Kidney glomerular epithelial cell (primary cell): ENCODE data around the gene CARMIL3.

Experiments
- DNase-seq: peaks from one replicate; lab custom pipeline; 2025; lab: John Stamatoyannopoulos, UW

Gene CARMIL3

DNA sequence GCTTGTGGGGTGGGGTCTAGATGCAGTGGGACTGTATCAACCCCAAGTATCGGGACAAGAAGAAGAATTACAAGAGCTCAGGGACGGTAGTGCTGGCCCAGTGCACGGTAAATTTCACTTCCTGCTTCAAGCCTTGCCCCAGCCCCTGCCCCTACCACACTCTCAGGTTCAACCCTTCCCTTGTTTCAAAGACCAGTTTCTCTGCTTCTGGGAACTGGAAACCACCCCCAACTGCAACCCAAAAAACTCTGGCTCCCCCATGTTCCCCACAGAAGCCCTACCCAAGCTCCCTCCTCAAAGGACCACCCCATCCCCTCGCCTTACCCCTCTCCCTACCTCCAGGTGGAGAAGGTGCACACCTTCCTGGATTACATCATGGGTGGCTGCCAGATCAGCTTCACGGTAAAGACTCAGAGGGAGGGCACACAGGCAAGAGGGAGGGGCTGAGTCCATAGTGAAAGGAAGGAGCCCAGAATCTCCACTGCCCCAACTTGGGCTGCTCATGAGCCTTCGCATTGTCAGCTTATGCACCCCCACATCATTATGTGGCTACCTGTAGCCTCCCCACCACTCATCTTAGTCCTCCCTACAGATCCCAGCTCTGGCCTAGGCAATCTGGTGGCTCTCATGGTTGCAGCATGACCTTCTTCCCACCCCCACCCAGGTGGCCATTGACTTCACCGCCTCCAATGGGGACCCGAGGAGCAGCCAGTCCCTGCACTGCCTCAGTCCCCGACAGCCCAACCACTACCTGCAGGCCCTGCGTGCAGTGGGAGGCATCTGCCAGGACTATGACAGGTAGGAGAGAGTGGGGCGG, 23.9 kb downstream of the CARMIL3 start:
- no peak for DNase-seq

DNA sequence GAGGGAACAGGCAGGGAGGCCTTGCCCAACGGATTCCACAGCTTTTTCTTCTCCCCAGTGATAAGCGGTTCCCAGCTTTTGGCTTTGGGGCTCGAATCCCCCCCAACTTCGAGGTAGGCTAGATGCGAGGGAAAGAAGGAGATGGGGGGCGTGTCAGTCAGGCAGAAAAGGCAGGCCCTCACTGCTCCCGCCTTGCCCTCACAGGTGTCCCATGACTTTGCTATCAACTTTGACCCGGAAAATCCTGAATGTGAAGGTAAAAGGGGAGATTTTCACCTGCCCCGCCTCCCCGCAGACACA, 24.4 kb downstream of the CARMIL3 start:
- no peak for DNase-seq

DNA sequence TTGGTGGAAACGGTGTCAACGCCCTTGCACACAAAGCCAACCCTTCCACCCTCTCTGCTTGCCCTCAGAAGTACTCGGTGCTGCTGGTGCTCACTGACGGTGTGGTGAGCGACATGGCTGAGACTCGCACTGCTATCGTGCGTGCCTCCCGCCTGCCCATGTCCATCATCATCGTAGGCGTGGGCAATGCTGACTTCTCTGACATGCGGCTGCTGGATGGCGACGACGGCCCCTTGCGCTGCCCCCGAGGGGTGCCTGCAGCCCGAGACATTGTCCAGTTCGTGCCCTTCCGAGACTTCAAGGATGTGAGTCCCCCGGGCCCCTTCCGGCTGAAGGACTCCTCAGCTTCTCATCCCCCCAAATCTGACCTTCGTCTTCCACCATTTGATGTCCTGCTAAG, 25.3 kb downstream of the CARMIL3 start:
- DNase-seq = no peak

DNA sequence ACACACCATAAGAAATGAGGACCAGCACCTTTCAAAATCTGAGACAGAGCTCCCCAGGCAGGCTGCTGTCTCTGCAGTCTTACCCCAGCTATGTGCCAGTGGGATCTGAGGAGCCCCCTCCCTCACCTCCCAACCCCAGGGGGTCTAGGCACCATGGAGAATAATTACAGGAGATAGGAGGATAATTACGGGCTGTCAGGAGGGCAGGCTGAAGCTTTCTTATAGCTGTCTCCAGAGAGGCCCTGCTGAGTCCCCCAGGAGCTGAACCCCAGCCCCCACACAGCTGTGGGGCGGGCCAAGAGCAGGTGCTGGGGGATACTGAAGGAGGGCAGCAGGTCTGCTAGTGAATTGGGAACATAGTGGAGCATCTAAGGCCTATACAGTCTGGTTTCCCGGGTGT, 26.3 kb downstream of the CARMIL3 start:
- no peak for DNase-seq

DNA sequence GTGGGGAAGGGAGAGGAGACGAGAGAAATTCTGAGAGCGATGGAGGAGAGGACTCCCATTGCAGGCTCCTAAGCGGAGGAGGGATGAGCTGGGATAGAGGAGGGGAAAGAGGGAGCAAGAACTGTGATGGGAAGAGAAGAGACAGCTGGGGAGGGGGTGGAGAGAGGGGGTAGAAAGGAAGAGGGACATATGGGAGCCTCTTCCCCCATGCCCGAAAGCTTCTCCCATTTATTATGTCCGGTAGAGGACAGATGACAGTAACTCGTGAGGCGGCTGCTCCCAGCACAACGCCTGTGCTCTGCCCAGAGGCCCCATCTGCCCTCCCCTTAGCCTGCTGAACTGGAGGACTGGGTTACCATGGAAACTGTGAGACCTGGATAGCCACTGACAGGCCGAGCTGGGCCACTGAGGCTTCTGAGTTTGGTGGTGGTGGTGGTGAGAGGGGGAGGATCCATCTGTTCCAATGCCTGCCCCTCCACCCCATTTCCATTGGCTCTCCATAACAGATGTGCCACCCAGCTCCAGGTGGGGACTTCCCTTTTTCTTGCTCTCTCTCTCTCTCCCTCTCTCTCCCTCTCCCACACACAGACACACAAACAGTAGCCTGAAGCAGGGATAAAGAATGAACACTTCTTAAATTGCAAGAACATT, 27.8 kb downstream of the CARMIL3 start:
- no peak for DNase-seq

DNA sequence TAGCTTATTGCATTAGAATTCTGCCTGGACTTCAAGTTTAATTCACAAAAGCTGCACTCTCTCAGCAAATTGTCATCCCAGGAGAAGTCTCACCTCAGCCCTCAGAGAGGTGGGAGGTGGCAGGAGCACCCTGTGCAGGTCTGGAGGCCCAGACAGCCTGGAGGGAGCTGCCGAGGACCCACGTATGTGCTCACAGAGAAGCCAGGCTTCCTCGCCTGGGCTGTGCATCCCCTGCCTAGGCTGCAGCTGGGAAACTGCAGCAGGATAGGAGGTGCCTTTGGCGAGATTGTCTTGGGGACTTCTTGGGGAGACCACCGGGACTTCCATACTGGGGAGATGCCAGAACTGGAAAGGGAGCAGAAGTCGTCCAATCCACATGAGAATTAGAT, 28.3 kb downstream of the CARMIL3 start:
- no peak for DNase-seq

DNA sequence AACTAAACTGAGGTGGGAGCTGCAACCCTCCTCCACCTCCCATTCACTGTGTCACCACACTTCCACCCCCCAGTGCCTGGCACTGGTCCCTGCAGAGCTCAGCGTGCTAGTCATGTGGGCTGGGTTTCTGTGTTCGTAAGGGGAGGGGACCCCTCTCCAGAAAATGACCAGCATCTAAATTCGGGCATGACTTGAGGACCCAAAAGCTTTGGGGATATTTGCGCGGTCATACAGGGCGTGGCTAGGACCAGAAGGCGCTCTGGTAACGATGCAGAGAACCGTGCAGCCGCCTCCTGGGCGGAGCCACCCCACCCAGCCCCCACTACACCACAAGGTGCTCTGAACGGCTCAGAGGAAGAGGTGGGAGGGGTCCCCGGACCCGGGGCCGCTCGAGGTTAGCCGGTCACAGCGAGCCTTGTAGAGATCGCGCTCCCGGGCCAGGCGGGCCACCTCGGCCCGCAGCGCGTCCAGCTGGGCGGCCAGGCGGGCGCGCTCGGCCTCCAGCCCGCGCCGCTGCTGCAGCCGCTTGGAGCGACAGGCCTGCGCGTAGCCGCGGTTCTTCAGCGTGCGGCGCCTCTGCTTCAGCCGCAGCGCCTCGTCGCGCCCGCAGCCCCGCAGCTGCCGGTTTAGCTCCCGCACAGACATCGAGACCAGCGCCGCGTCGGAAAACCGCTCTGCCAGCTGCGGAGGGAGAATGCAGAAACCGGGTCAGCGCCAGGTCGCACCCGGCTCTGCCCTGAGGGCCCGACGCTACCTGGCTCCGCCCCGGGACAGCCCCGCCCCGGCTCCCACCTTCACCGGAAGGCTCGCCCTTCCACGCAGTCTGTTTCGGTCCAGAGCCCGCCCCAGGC, 29.3 kb downstream of the CARMIL3 start:
- DNase-seq = peak; percentile 12

DNA sequence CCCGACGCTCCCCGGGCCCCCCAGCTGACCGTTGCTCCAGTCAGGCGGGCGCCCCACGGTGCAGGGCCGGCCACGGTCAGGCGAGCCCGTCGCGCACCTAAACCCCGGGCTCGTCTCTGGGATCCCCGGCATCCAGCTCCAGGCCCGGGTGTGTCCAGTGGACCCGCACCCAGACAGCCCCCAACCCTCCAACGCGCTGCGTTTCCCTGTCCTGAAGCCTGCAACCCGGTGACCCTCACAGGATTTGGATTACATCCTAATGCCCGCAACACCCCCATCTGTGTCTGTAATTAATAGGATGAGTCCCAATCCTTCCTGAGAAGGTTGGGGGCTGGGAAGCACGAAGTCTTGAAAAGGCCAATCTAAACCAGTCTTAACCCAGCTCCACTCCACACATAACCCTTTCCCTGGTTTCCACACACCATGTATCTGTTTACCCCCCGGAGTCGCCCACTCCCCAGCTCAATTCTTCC, 30.0 kb downstream of the CARMIL3 start:
- DNase-seq = no peak

DNA sequence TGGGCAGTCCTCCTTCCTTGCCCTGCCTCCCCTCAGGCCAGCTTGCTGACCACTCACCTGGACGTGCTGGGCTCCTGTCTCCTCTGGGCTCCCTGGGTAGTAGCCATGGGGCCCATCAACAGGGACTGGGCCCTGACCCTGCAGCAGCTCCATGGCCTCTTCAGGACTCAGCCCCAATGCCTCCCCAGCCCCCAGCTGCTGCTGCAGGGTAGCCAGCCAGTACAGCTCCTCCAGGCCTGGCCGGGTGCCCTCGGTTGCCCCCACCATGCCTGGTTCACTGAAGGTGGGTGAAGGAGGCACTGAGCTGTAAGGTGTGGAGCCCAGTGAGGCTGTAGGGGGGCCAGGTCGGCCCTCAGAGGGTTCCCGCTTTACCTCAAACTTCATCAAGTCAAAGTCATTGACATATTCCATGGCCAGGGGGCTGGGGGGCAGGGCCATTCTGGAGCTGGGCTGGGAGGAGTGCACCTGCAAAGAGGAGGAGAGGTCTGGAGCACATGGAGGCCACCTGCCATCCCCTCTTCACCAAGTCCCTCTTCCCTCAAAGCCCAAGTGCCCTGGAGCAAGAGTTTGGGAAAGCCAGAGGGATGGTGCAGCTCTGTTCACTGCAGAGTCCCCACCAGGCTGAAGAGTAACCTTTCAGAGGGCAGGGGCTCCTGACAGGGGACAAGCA, 30.7 kb downstream of the CARMIL3 start:
- no peak for DNase-seq

DNA sequence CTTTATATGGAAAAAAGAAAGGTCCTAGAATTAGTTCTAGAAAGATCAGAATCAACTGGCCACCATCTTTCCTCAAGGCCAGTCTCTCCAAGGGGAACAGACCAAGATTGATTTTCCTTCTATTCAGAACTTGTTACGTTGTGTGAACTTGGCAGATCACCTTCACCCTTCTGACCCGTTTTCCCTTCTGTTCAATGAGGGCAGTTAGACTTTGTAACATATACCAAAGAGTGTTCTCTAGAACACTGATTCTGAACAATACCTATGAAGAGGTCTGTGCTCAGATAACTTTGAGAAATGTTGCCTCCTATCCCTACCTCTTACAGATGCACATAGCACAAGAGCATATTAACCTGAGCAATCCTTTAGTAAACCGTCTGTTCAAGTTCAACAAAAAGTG, 31.7 kb downstream of the CARMIL3 start:
- DNase-seq = no peak

DNA sequence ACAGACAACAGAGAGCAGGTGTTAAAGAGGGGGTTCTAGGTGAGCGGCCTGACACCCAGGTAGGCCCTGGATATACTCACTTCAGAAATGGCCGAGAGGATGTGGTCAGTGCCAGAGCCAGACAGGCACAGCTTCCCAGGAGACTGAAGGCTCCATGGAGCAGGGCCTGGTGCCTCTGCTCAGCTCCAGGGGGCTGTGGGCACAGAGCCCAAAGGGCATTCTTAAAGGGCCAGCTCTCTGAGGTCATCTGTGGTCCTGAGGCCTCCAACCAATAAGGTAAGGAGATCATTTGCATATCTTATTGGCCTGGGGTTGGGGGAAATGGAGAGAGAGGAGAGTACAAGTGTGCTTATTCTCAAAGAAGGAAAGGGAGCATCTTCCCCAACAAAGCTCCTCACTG, 32.6 kb downstream of the CARMIL3 start:
- DNase-seq = no peak

DNA sequence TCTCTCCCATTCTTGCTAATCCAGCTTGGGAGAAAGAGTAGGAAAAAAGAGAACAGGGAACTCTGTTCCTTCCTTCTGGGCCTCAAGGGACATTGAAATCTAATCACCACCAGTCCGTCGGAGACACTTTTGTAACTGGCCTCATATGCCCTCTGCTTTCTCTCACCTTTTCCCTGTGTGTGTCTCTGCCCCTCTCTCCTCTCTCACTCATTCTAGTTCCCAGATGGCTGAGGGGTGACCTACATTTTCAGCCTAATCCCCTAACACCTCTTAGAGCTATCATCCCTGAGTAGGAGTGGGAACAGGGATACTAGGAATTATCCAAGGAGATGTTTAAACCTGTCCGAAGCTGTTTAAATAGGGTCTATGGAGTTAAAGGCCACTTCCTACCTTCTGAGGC, 33.4 kb downstream of the CARMIL3 start:
- DNase-seq = no peak

DNA sequence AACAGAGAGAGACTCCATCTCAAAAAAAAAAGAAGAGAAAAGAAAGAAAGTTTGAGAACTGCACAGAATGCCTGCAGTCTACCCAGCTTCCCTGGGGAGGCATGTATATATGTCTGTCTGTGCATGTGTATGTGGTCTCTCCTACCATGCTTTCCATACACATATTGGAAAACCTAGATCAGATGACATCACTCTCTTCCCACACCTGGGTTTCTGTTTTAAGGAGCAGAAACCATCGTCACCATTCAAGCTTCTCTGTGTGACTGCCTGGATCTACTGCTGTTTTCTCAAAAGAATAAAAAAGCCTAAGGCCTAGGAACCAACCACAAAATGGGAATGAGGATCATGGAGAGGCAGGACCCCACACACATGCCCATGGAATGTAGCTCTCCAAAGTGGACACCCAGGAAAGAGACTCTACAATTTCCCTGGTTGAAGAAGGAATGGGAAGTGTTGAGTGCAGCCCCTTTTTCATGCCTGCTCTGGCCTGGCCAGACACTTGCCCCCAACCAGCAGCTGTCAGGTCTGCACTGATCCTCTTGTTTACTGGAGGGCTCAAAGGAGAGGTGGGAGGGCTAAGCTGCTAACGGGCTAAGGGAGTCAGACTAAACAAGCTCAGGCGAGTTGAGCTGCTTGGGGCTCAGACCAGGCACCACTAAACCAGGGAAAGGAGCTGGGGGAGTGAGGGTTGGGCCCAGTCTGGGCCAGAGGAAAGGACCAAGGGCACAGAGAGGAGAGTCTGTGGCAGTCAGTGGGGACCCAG, 34.6 kb downstream of the CARMIL3 start:
- no peak for DNase-seq

DNA sequence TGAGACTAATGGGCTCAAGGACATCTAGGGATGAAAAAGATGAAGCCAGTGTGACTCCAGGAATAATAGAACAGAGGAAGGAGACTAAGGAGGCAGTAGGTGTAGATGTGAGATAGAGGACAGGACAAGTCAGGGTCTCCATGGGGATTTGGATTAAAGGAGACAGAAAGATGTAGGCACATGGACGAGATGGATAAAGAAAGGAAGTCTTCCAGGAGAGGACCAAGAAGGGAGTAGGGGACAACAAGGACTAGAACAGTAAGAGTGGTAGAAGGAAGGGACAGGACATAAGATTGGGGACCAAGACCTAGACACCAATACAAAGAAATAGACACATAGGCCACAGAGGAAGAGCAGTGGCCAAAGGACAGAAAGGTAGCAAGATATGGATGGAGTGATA, 35.2 kb downstream of the CARMIL3 start:
- no peak for DNase-seq

DNA sequence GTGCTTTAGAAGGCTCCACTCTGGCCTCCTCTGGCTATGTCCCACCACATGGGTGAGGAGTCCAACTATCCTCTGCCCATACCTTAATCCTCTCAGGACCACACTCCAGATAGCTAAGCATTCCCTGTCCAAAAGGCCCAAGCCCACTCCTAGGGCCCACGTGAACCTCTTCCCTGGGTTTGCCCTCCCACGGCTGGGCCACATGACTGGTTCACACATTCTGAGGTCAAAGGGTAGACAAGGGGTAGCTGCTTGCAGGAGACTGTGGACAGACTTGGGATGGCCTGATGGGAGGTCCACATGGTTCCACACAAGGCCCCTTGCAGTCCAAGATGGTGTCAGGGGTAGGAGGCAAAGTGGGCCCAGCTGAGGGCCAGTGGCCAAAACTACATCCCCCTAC, 36.3 kb downstream of the CARMIL3 start:
- no peak for DNase-seq

DNA sequence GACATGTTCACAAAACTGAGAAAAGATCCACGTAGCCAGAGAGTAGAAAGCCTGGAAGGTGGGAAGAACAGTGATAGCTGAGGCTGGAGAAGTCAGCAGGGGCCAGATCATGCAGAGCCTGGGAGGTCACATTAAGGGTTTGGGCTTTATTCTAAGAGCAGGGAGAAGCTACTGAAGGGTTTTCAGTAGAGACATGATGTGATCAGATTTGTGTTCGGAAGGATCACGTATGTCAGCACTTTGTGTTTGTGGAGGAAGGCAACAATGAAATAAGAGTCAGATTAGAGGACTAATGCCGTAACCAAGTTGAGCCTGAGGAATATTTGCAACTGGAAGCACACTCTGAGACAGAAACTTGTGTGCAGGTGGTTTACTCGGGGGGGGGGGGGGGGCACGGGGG, 38.1 kb downstream of the CARMIL3 start:
- no peak for DNase-seq

DNA sequence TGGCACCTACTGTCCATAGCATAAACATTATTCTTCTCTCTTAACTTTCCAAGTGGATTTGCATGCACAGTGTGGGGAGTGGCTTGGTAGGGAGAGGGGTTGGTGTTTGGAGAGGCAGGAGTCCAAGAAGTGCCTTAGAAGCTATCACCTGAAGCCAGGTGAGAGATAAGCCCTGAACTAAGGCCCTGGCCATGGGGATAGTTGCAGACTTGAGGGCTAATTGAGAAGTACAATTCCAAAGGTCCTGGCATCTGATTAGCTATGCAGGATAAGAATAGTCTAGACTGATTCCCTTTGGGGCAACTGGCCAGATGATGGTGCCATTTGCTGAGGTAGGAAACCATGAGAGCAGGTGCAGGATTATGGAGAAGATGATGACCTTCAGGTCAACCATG, 40.3 kb downstream of the CARMIL3 start:
- DNase-seq = no peak

DNA sequence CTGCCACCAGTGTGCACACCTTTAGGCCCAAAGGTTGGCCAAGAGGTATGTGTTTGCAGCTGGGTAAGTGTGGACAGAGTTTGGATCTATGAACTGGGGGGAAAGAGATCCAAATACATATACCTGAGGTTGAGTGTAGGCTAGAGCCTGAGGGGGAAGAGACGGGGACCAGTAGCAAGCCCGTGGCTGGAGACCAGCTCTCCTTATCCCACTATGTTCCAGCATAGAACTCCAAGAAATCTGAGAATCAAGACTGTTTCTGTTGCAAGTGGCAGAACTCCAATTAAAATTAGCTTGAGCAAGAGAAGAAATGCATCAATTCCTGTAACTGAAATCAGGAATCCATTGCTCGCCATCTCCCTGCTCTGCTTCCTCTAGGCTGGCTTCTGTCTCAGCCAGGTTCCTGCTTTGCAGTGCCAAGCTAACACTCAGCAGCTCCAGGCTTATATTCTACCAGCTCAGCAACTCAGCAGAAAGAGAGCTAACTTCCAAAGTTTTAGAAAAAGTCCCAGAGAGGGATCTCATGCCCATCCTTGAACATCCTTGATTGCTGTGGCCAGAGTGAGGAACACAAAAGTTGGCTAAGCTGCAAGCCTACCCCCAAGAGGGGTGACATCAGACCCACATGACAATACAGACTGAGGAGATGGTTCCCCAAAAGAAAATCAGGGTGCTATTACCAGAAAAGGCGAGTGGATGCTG, 40.8 kb downstream of the CARMIL3 start:
- no peak for DNase-seq

DNA sequence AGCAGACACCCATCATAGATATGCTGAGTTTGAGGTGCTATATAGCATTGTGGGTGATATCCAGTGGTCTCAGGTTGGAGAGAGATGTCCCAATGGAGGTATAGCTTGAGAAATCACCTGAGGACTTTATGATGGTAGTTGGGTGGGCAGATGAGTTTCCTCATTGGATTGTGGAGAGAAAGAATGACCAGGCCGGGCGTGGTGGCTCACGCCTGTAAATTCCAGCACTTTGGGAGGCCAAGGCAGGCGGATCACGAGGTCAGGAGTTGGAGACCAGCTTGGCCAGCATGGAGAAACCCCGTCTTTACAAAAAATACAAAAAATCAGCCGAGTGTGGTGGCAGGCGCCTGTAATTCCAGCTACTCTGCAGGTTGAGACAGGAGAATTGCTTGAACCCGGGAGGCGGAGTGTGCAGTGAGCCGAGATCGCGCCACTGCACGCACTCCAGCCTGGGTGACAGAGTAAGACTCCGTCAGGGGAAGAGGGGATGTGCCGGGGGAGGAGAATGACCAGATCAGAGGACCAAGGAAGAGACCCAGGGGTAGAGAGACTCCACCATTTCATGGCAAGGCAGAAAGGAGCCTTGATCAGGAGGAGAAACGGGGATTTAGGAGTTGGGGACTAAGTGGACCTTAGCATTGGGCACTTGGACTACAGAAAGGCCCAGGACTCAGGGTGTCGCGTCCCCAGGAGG, 41.5 kb downstream of the CARMIL3 start:
- DNase-seq = no peak
